GM18868 (cell line): Measurements from ENCODE around the gene PHF8.

ENCODE experiments used
- ATAC-seq: cut with Tn5 transposase; IDR thresholded peaks from one replicate; pipeline ENCODE4 v1.9.1; 2021; ENCODE audit warnings: mild to moderate bottlenecking, moderate library complexity; ENCODE audit not compliant: unreplicated experiment

Gene PHF8

GRCh38 chrX:54024350-54024749 is 19.9 kb downstream of the PHF8 start:
- ATAC-seq: no peak

DNA sequence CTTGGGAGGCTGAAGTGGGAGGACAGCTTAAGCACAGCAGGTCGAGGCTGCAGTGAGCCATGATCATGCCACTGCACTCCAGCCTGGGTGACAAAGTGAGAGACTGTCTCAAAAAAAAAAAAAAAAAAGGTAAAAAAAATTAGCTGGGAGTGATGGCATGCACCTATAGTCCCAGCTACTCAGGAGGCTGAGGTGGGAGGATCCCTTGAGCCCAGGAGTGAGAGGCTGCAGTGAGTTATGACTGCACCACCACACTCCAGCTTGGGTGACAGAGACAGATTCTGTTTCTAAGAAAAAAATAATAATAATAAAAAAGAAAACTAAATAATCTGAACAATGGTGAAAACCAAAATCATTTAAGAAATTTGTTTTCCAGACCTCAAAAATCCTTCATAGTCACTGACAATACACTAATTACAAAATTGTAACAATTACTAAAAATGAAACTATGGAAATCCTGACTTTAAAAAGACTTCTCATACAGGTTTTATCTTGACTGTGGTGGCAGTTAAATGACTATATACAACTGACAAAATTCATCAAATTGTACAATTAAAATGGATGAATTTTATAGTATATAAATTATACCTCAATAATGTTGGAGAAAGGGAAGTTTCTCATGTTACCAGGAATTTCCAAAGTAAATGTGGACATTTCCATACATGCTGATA is 31.3 kb downstream of the PHF8 start:
- no peak for ATAC-seq

DNA sequence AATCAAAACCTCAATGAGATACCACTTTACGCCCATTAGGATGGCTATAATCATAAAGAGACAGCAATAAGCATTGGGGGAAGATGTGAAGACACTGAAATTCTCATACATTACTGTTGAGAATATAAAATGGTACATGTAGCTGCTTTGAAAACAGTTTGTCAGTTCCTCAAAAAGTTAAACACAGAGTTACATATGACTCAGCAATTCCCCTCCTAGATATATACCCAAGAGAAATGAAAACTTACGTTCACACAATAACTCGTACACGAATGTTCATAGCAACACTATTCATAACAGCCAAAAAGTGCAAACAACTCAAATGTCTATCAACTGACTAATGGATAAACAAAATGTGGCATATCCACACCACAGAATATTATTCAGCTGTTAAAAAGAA is 36.6 kb downstream of the PHF8 start:
- ATAC-seq: no peak

- no peak for ATAC-seq
Measured at GRCh38 chrX:53997724-53998123, 46.5 kb downstream of the PHF8 start.

- no peak for ATAC-seq
Measured at GRCh38 chrX:53992589-53992988, 51.7 kb downstream of the PHF8 start.

DNA sequence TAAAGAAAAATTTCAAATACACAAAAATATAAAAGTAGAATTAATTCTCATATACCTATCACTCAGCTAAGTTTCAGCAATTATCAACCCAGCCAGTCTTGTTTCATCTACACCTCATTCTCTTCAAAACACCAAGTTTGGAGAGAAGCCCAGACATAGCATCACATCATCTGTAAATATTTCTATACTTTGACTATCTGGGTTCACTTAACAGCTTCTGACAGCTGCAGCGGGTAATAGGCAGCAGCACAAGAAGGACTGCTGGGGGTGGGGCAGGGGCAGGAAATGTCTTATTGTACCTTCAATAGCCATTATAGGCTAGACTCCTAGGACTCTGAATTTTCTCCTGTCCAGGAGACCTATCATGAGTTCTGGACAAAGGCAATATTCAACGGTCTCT is 54.1 kb downstream of the PHF8 start:
- no peak for ATAC-seq

- no peak for ATAC-seq
Measured at GRCh38 chrX:53984895-53985294, 59.4 kb downstream of the PHF8 start.

DNA sequence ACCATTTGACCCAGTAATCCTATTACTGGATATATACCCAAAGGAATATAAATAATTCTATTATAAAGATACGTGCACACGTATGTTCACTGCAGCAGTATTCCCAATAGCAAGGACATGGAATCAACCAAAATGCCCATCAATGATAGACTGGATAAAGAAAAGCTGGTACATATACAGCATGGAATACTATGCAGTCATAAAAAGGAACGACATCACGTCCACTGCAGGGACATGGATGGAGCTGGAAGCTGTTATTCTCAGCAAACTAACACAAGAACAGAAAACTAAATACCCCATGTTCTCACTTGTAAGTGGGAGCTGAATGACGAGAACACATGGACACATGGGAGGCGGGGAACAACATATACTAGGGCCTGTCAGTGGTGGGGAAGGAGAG is 69.7 kb downstream of the PHF8 start:
- ATAC-seq: no peak

GRCh38 chrX:53969540-53969939 is 74.7 kb downstream of the PHF8 start:
- no peak for ATAC-seq

- ATAC-seq: no peak
Measured at GRCh38 chrX:53950130-53950733, 94.0 kb downstream of the PHF8 start.

DNA sequence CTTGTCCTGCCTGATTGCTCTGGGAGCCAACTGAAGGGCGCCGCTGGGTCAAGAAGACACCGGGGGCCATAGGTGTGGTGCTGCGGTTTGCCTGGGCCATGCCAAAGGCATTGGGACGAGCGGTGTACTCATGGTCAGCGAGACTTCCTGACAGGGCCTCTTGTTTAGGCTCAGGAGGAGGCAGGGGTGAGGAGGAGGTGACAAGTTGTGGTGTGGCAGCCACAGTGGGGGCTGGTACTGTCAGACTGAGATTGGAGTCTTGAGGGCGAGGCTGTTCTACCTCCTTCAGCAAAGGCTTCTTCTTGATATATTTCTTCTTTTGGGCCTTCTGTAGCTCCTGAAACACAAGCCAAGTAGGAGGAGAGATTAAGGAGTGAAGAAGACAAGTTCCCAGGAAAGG is 104.1 kb downstream of the PHF8 start:
- ATAC-seq: no peak

DNA sequence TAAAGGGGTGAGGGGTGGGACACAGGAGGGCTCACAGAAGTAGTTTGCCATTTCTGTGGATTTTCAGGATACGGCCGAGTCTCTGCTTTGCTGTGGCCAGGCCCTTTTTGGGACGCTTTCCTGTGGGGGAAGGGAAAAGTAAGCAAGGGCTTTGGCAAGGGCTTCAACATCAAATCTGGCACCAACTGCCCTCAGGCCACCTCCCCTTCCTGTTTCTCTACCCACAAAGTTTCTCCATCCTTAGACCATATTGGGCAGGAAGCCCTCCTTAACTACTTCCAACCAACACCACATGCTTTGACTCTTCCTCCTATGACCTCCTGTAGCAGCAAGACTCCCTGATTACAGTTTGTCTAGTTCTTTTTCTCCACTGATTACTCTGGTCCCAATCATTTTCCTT is 105.1 kb downstream of the PHF8 start:
- no peak for ATAC-seq

GRCh38 chrX:53930515-53931380 is 113.5 kb downstream of the PHF8 start:
- ATAC-seq: no peak

GRCh38 chrX:53926030-53926429 is 118.2 kb downstream of the PHF8 start:
- ATAC-seq: no peak

DNA sequence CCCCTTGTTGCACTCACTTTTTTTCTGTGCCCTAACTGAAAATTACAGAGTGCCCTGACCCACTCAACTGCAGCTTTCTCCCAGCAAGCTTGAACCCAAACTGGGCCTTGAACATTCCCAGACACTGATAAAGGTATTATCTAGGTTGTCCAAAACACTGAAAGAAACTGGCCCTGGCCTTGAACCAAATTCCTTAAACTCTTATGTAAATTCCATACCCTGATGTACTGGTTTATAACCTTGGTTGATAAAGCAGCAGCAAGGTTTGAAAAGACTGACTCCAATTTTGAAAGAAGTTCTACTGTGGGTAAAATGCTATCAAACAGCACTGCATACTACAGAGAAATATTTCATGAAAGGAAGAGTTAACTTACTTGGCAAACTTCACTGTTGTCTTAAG is 125.6 kb downstream of the PHF8 start:
- ATAC-seq: no peak

GRCh38 chrX:53900623-53901022 is 143.7 kb downstream of the PHF8 start:
- ATAC-seq: no peak

DNA sequence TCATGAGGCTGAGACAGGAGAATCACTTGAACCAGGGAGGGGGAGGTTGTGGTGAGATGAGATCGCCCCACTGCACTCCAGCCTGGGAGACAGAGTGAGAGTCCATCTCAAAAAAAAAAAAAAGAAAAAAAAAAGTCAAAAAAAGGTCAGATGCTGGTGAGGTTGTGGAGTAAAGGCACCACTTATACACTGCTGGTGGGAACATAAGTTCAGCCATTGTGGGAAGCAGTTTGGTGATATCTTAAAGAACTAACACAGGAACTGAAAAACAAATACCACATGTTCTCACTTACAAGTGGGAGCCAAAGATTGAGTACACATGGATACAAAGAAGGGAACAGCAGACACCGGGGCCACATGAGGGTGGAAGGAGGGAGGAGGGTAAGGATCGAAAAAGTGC is 149.0 kb downstream of the PHF8 start:
- ATAC-seq: no peak
